ENCODE measurements around the gene TMSB4Y. TPM values are rescaled to one million over a fixed set of nuclear protein-coding genes. Genes with fewer than 3 reads are reported as not detected.

TMSB4Y gene
- 1.7 TPM for polyA plus RNA-seq (2013, experiment 1 of 2)
- polyA plus RNA-seq (2013, experiment 2 of 2) = 2.1 TPM

GRCh38 chrY:13703568-13703968, at the start of gene TMSB4Y:
Gene TMSB4Y, plus strand, starts transcription at chrY:13703899.
- Histone ChIP-seq H3K36me3 (ENCODE audit: control insufficient read depth, insufficient read depth, low read length) (no peaks in the 10 kb centered on the region), H3K4me1 (ENCODE audit: control insufficient read depth, insufficient read depth, low read length, poor library complexity, severe bottlenecking) (no peaks in the 10 kb centered on the region), H3K27ac (ENCODE audit: low read depth, low read length, severe bottlenecking) (peak within 1 kb of the TSS; percentile 98), H3K4me3 (ENCODE audit: extremely low read depth, insufficient read depth, low read length, poor library complexity, severe bottlenecking) (peak within 1 kb of the TSS; percentile 49), H3K9me3 (ENCODE audit: control insufficient read depth, low read length) (no peaks in the 10 kb centered on the region)
- WGBS, 2 experiments (ENCODE audit: insufficient coverage in 2 of 2) = 0 to 2% methylated on average over 10 to 17 of the region's 28 CpGs

- no peaks in the 10 kb centered on the region for H3K9me3 ChIP-seq (ENCODE audit: control insufficient read depth, low read length)
- H3K4me1 ChIP-seq (ENCODE audit: control insufficient read depth, insufficient read depth, low read length, poor library complexity, severe bottlenecking) = no peaks in the 10 kb centered on the region
- no peak overlapping the region for H3K27ac ChIP-seq (ENCODE audit: low read depth, low read length, severe bottlenecking)
- H3K36me3 ChIP-seq (ENCODE audit: control insufficient read depth, insufficient read depth, low read length) = no peaks in the 10 kb centered on the region
- no CpG with 5 or more reads among the region's 1 CpG for WGBS, 2 experiments (ENCODE audit: insufficient coverage in 2 of 2)
- no peak overlapping the region for H3K4me3 ChIP-seq (ENCODE audit: extremely low read depth, insufficient read depth, low read length, poor library complexity, severe bottlenecking)
These were observed 39.5 kb upstream of the TMSB4Y start for GRCh38 chrY:13664162-13664561.

DNA sequence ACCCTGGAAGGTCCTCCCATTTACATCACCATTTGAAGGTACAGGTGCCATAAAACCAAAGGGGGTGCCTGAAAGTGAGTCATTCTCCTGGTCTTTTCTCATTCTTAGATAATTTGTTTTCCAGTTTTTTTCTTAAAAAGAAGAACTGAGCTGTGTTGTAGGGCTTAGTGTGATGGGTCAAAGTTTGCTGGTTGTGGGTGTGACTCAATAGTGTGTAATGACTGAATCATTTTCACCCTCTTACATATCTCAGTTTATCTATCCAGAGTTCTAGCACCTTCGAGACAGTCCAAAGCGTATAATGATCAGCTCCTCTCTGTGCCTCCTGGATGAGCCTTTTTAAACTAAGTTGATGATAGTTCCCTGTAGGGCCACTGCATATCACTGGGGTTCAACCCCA, 32.6 kb upstream of the TMSB4Y start:
- no CpG with 5 or more reads among the region's 2 CpGs for WGBS, 2 experiments (ENCODE audit: insufficient coverage in 2 of 2)

GRCh38 chrY:13702276-13702675, 1.4 kb upstream of the TMSB4Y start:
- Histone ChIP-seq H3K4me3 (ENCODE audit: extremely low read depth, insufficient read depth, low read length, poor library complexity, severe bottlenecking) (peak overlapping the region; percentile 49), H3K36me3 (ENCODE audit: control insufficient read depth, insufficient read depth, low read length) (no peaks in the 10 kb centered on the region), H3K27ac (ENCODE audit: low read depth, low read length, severe bottlenecking) (peak overlapping the region; percentile 53), H3K9me3 (ENCODE audit: control insufficient read depth, low read length) (no peaks in the 10 kb centered on the region), H3K4me1 (ENCODE audit: control insufficient read depth, insufficient read depth, low read length, poor library complexity, severe bottlenecking) (no peaks in the 10 kb centered on the region)
- 60 to 83% methylated on average over 1 to 2 of the region's 11 CpGs for WGBS, 2 experiments (ENCODE audit: insufficient coverage in 2 of 2)

More for the DNA sequence above, 32.6 kb upstream of the TMSB4Y start:
- no peak overlapping the region for H3K4me3 ChIP-seq (ENCODE audit: extremely low read depth, insufficient read depth, low read length, poor library complexity, severe bottlenecking)
- H3K36me3 ChIP-seq (ENCODE audit: control insufficient read depth, insufficient read depth, low read length) = no peaks in the 10 kb centered on the region
- H3K27ac ChIP-seq (ENCODE audit: low read depth, low read length, severe bottlenecking) = no peak overlapping the region
- H3K9me3 ChIP-seq (ENCODE audit: control insufficient read depth, low read length) = peaks cover 4% of the 10 kb centered on the region
- H3K4me1 ChIP-seq (ENCODE audit: control insufficient read depth, insufficient read depth, low read length, poor library complexity, severe bottlenecking) = no peaks in the 10 kb centered on the region

DNA sequence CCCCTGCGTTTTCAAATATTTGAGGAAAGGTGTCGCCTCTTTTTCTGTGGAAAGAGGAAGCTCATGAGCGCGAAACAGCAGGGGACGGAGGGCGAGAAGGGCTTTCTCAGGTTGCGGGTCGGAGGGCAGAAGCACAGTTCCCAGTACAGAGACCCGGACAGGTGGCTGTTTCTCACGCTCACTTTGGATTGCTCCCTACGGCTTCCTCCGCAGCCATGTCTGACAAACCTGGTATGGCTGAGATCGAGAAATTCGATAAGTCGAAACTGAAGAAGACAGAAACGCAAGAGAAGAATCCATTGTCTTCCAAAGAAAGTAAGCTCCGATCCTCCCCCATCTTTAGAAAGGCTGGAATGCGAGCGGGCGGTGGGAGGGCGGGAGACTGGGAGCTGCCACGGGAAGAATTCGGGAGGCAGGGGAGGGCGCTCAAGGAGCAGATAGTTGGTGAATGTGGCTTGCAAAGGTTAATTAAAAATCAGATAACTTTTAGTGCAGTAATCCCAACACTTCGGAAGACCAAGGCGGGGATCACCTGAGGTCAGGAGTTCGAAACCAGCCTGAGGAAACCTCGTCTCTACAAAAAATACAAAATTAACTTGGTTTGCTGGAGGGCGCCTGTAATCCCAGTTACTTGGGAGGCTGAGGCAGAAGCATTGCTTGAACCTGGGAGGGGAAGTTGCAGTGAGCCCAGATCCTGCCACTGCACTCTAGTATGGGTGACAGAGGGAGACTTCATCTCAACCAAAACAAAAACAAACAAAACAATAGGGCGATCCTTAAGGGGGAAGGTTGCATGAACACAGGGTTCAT, 627 bp downstream of the TMSB4Y start:
- Histone ChIP-seq H3K36me3 (ENCODE audit: control insufficient read depth, insufficient read depth, low read length) (no peaks in the 10 kb centered on the region), H3K4me3 (ENCODE audit: extremely low read depth, insufficient read depth, low read length, poor library complexity, severe bottlenecking) (peak overlapping the region; percentile 49), H3K4me1 (ENCODE audit: control insufficient read depth, insufficient read depth, low read length, poor library complexity, severe bottlenecking) (no peaks in the 10 kb centered on the region), H3K9me3 (ENCODE audit: control insufficient read depth, low read length) (no peaks in the 10 kb centered on the region), H3K27ac (ENCODE audit: low read depth, low read length, severe bottlenecking) (peak overlapping the region; percentile 98)
- 0% methylated on average over 8 to 11 of the region's 30 CpGs for WGBS, 2 experiments (ENCODE audit: insufficient coverage in 2 of 2)

DNA sequence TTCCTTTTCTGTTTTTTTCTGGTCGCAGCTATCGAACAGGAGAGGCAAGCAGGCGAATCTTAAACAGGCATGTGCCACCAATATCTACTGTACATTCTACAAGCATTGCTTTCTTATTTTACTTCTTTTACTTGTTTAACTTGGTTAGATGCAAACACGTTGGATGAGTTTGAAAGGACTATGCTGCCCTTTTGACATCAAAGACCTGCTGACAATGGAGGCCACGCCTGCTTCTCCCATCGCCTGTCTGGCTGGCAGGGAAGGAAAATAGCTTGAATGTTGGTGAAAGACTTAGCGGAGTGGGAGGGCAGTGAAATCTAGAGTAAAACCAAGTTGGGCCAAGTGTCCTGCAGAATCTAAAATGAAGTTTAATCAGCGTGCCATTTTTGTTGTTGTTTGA, 1.5 kb downstream of the TMSB4Y start:
- Histone ChIP-seq H3K4me3 (ENCODE audit: extremely low read depth, insufficient read depth, low read length, poor library complexity, severe bottlenecking) (peak overlapping the region; percentile 49), H3K4me1 (ENCODE audit: control insufficient read depth, insufficient read depth, low read length, poor library complexity, severe bottlenecking) (no peaks in the 10 kb centered on the region), H3K9me3 (ENCODE audit: control insufficient read depth, low read length) (no peaks in the 10 kb centered on the region), H3K36me3 (ENCODE audit: control insufficient read depth, insufficient read depth, low read length) (no peaks in the 10 kb centered on the region), H3K27ac (ENCODE audit: low read depth, low read length, severe bottlenecking) (peak overlapping the region; percentile 98)
- 8% methylated on average over 2 of the region's 8 CpGs; no CpG with 5 or more reads in 1 of the 2 experiments for WGBS, 2 experiments (ENCODE audit: insufficient coverage in 2 of 2)

GRCh38 chrY:13708038-13708437, 4.3 kb downstream of the TMSB4Y start:
- H3K4me3 ChIP-seq (ENCODE audit: extremely low read depth, insufficient read depth, low read length, poor library complexity, severe bottlenecking) = no peak overlapping the region
- no CpG with 5 or more reads among the region's 1 CpG for WGBS, 2 experiments (ENCODE audit: insufficient coverage in 2 of 2)

DNA sequence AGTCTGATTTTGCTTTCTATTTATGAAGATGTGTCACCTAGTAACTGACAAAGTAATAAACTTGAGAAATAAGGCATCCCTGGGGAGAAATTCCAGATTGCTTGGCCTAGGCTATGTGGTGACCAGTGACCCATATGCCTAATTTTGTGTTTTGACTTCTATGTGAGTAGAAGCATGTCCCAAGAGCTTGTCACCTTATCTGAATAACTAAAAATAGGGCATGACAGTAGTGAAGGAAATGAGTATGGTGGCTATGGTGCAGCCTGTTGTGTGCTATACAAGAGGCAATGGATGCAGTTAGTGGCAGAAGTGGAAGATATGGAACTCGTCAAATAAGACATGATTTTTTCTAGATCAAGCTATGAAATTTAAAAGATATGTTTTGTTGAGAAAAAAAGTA, 15.3 kb downstream of the TMSB4Y start:
- H3K36me3 ChIP-seq (ENCODE audit: control insufficient read depth, insufficient read depth, low read length) = no peaks in the 10 kb centered on the region
- 100% methylated on average over 1 of the region's 1 CpG; no CpG with 5 or more reads in 1 of the 2 experiments for WGBS, 2 experiments (ENCODE audit: insufficient coverage in 2 of 2)
- H3K9me3 ChIP-seq (ENCODE audit: control insufficient read depth, low read length) = no peaks in the 10 kb centered on the region
- H3K4me3 ChIP-seq (ENCODE audit: extremely low read depth, insufficient read depth, low read length, poor library complexity, severe bottlenecking) = no peak overlapping the region
- no peak overlapping the region for H3K27ac ChIP-seq (ENCODE audit: low read depth, low read length, severe bottlenecking)
- no peaks in the 10 kb centered on the region for H3K4me1 ChIP-seq (ENCODE audit: control insufficient read depth, insufficient read depth, low read length, poor library complexity, severe bottlenecking)

More at GRCh38 chrY:13708038-13708437, 4.3 kb downstream of the TMSB4Y start:
- no peak overlapping the region for H3K27ac ChIP-seq (ENCODE audit: low read depth, low read length, severe bottlenecking)
- no peaks in the 10 kb centered on the region for H3K36me3 ChIP-seq (ENCODE audit: control insufficient read depth, insufficient read depth, low read length)
- H3K9me3 ChIP-seq (ENCODE audit: control insufficient read depth, low read length) = no peaks in the 10 kb centered on the region
- no peaks in the 10 kb centered on the region for H3K4me1 ChIP-seq (ENCODE audit: control insufficient read depth, insufficient read depth, low read length, poor library complexity, severe bottlenecking)

GRCh38 chrY:13729517-13729916, 25.8 kb downstream of the TMSB4Y start:
- no peak overlapping the region for H3K4me3 ChIP-seq (ENCODE audit: extremely low read depth, insufficient read depth, low read length, poor library complexity, severe bottlenecking)

GRCh38 chrY:13738618-13739017, 34.9 kb downstream of the TMSB4Y start:
- H3K4me3 ChIP-seq (ENCODE audit: extremely low read depth, insufficient read depth, low read length, poor library complexity, severe bottlenecking) = no peak overlapping the region
- no peaks in the 10 kb centered on the region for H3K36me3 ChIP-seq (ENCODE audit: control insufficient read depth, insufficient read depth, low read length)
- no peaks in the 10 kb centered on the region for H3K4me1 ChIP-seq (ENCODE audit: control insufficient read depth, insufficient read depth, low read length, poor library complexity, severe bottlenecking)
- no peaks in the 10 kb centered on the region for H3K9me3 ChIP-seq (ENCODE audit: control insufficient read depth, low read length)
- H3K27ac ChIP-seq (ENCODE audit: low read depth, low read length, severe bottlenecking) = no peak overlapping the region
- WGBS, 2 experiments (ENCODE audit: insufficient coverage in 2 of 2) = 16 to 75% methylated on average over 2 to 4 of the region's 10 CpGs

More at GRCh38 chrY:13729517-13729916, 25.8 kb downstream of the TMSB4Y start:
- Histone ChIP-seq H3K9me3 (ENCODE audit: control insufficient read depth, low read length) (no peaks in the 10 kb centered on the region), H3K27ac (ENCODE audit: low read depth, low read length, severe bottlenecking) (no peak overlapping the region), H3K4me1 (ENCODE audit: control insufficient read depth, insufficient read depth, low read length, poor library complexity, severe bottlenecking) (no peaks in the 10 kb centered on the region), H3K36me3 (ENCODE audit: control insufficient read depth, insufficient read depth, low read length) (no peaks in the 10 kb centered on the region)
- WGBS, 2 experiments (ENCODE audit: insufficient coverage in 2 of 2) = no CpG with 5 or more reads among the region's 6 CpGs

Measured in mesodermal cell (in vitro differentiated cells).